Keratinocyte (primary cell): ENCODE data around the gene OR2T12. TPM values are rescaled to one million over a fixed set of nuclear protein-coding genes. Genes with fewer than 3 reads are reported as not detected.

Experiments used
- polyA plus RNA-seq, 5 experiments: library from polyadenylated mRNA; depleted of rRNA in 3 of 5; stranded (reverse) in 3 of 5; stranded (forward) in 1 of 5; unstranded in 1 of 5; fragments of >200 nt; gene quantifications; 1 replicate in 1 of 5; 2 replicates in 3 of 5; 3 replicates in 1 of 5; pipeline versions ENCODE4 v1.2.1 to v1.2.3, GENCODE V29; 2011 to 2012; ENCODE audit warnings: missing spikeins in 2 of 5, low read depth in 1 of 5, low replicate concordance in 1 of 5

The OR2T12 gene
- polyA plus RNA-seq, 1 donor (not counting 4 experiments of a cell fraction or from before 2014, with no cell fraction given): not detected

Other genes starting within 250 kb of the OR2T12 start
- gene OR2L13, start 208.2 kb downstream of the OR2T12 start, polyA plus RNA-seq: not detected in 3 replicates
- not detected in 3 replicates for gene OR2M5, start 158.3 kb downstream of the OR2T12 start, polyA plus RNA-seq
- gene OR2M2, start 128.6 kb downstream of the OR2T12 start, polyA plus RNA-seq: not detected in 3 replicates
- not detected in 3 replicates for gene OR2M3, start 106.2 kb downstream of the OR2T12 start, polyA plus RNA-seq
- gene OR2M4, start 72.0 kb downstream of the OR2T12 start, polyA plus RNA-seq: not detected in 3 replicates
- gene OR2T33, start 25.4 kb downstream of the OR2T12 start, polyA plus RNA-seq: not detected in 3 replicates
- gene OR2M7, start 21.1 kb upstream of the OR2T12 start, polyA plus RNA-seq: not detected in 3 replicates
- not detected in 3 replicates for gene OR14C36, start 45.4 kb upstream of the OR2T12 start, polyA plus RNA-seq
- gene OR2T4, start 58.2 kb upstream of the OR2T12 start, polyA plus RNA-seq: not detected in 3 replicates
- not detected in 3 replicates for gene OR2T6, start 72.3 kb upstream of the OR2T12 start, polyA plus RNA-seq
- not detected in 3 replicates for gene OR2T1, start 99.6 kb upstream of the OR2T12 start, polyA plus RNA-seq
- not detected in 3 replicates for gene OR2T2, start 142.2 kb upstream of the OR2T12 start, polyA plus RNA-seq
- gene OR2T3, start 169.9 kb upstream of the OR2T12 start, polyA plus RNA-seq: not detected in 3 replicates
- gene OR2T5, start 185.2 kb upstream of the OR2T12 start, polyA plus RNA-seq: not detected in 3 replicates
- gene OR2G6, start 204.6 kb upstream of the OR2T12 start, polyA plus RNA-seq: not detected in 3 replicates